Type B pancreatic cell (in vitro differentiated cells): ENCODE data around the gene RBM5. TPM values are rescaled to one million over a fixed set of nuclear protein-coding genes. Genes with fewer than 3 reads are reported as not detected.

ENCODE experiments used
- DNase-seq: peaks from one replicate; pipeline ENCODE4 v3.0.0; 2021; ENCODE audit warnings: mixed read lengths; ENCODE audit not compliant: unreplicated experiment; ENCODE audit errors: extremely low spot score
- H3K27ac Mint-ChIP-seq: 2 replicates; pipeline ENCODE4 v1.8.0; 2021; ENCODE audit warnings: mild to moderate bottlenecking, mixed read lengths
- H3K27me3 Mint-ChIP-seq: 2 replicates; pipeline ENCODE4 v1.8.0; 2021; ENCODE audit warnings: mixed read lengths
- H3K36me3 Mint-ChIP-seq: 2 replicates; pipeline ENCODE4 v1.8.0; 2021; ENCODE audit warnings: mixed read lengths
- H3K4me1 Mint-ChIP-seq: one replicate; pipeline ENCODE4 v1.8.0; 2021; ENCODE audit warnings: mixed read lengths; ENCODE audit not compliant: unreplicated experiment
- H3K4me3 Mint-ChIP-seq: 2 replicates; pipeline ENCODE4 v1.8.0; 2021; ENCODE audit warnings: mild to moderate bottlenecking, mixed read lengths
- H3K9me3 Mint-ChIP-seq: 2 replicates; pipeline ENCODE4 v1.8.0; 2021; ENCODE audit warnings: mixed read lengths
- total RNA-seq: library from RNA; stranded (reverse); gene quantifications from 2 replicates; pipeline ENCODE4 v1.2.1, GENCODE V29; 2021; ENCODE audit warnings: low replicate concordance
- TF ChIP-seq, protein P1 (sequence below): fragments of 200-600 bp; sonication (generic); conservative IDR thresholded peaks from 2 replicates; pipeline ENCODE4 v1.5.0; 2021; ENCODE audit warnings: antibody characterized with exemption, mild to moderate bottlenecking

The RBM5 gene
- total RNA-seq, 1 donor from 2014 or later, result 244 TPM

DNA sequence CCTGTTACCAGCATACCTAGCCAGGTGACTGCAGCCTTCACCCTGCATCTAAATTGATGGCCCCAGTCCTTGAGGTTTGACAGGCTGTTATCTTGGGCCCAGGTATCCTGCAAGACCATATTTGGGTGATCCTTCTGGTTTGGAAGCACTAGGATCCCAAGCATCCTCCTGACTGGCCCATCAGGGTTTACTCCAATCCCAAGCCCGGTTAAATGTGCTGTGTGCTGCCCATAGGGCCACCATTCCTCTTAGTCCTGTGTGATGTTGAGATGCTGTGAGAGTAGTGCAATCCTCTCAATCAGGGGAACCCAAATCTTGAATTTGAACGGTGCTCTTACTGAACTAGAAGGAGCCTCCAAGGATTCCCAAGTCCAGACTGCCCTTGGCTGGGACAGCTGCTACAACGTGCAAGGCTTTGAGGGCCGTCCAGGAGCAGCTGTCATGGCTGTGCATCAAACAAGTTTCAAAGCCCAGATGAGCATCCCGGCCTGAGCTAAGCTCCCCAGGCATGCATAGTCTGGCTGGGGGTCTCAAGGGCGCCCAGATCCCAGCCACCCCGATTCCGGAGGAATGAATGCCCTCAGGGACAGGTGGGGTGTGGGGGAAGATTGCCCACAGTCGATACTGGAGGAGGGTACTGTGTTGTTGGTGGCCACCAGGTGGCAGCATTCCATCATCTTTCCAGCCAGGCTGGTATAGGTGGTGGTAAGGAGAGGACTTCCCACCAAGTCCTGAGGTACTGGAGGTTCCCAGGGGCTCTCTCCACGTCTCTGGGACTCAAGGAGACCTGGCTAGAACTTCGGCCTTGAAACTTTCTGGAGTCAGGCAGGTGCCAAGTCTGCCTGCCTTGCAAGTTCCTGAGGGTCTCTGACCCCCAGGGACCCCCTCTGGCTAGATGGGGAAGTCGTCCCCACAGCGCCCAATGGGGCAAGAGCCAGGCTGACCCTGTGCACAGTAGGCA, 32.6 kb downstream of the RBM5 start:
- H3K27ac Mint-ChIP-seq, result peak overlapping the region; percentile 64
- no peak overlapping the region for H3K4me3 Mint-ChIP-seq

DNA sequence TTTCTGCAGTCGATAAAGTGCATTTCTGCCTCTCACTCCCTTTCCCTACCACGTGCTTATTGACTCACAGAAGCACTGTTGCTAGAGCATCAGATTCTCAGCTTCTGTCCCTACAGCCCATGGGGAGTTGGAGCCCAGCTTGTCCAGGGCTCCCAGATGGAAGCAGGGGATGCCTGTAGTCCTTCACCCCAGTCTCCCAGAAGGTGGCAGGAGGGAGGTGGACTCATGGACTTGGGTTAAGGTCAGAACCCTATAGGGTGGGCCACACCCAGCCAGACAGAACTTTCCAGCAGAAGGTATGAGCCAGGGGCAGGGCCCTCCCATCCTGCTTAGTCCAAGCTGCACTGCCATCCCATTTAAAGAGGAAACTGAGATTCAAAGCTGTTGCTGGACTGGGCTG, 33.4 kb downstream of the RBM5 start:
- Mint-ChIP-seq H3K4me1 (peaks cover 39% of the 10 kb centered on the region), H3K27ac (peak overlapping the region; percentile 64), H3K27me3 (no peaks in the 10 kb centered on the region), H3K4me3 (peak overlapping the region; percentile 47), H3K9me3 (no peaks in the 10 kb centered on the region), H3K36me3 (peaks cover 7% of the 10 kb centered on the region)
- no peak for DNase-seq
- TF ChIP-seq, protein P1, sequence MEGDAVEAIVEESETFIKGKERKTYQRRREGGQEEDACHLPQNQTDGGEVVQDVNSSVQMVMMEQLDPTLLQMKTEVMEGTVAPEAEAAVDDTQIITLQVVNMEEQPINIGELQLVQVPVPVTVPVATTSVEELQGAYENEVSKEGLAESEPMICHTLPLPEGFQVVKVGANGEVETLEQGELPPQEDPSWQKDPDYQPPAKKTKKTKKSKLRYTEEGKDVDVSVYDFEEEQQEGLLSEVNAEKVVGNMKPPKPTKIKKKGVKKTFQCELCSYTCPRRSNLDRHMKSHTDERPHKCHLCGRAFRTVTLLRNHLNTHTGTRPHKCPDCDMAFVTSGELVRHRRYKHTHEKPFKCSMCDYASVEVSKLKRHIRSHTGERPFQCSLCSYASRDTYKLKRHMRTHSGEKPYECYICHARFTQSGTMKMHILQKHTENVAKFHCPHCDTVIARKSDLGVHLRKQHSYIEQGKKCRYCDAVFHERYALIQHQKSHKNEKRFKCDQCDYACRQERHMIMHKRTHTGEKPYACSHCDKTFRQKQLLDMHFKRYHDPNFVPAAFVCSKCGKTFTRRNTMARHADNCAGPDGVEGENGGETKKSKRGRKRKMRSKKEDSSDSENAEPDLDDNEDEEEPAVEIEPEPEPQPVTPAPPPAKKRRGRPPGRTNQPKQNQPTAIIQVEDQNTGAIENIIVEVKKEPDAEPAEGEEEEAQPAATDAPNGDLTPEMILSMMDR, result no peak

More for the DNA sequence above, 32.6 kb downstream of the RBM5 start:
- Mint-ChIP-seq H3K4me1 (peaks cover 38% of the 10 kb centered on the region), H3K9me3 (no peaks in the 10 kb centered on the region), H3K36me3 (peaks cover 12% of the 10 kb centered on the region), H3K27me3 (no peaks in the 10 kb centered on the region)
- peak; percentile 85 for DNase-seq
- TF ChIP-seq, protein P1, result peak; percentile 97

DNA sequence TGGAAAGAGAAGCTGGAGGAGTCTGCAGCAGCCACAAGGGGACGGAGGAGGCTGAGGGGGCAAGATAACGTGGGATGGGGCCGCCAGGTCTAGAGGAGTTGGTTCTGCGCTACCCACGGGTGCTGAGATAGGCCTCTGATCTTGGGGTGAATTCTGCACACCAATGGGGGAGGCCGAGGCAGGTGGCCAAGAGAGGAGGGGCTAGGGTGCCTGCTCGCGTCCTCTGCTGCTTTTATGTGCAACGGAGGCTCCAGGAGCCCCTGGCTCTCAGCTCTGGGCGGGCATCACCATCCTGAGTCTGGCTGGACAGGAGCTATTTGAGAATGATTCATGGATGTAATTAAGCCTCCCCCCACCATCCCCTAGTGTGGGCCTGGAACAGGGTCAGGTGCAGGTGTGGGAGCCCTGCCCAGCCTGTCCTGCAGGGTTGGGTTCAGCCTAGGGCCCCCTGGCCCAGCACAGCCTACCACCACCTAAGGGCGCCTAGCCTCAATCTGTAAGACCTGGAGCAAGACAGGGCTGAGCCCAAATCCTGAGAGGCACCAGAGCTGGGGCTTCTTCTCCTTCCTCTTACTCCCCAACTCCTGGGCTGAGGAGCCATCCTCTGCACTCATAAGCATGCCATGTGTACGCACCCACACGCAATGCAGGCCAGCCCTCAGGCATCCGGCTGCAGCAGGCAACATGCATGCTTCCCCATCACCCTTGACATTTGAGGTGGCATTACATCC, 34.1 kb downstream of the RBM5 start:
- no peak for DNase-seq
- Mint-ChIP-seq H3K36me3 (peaks cover 4% of the 10 kb centered on the region), H3K9me3 (no peaks in the 10 kb centered on the region), H3K4me3 (peak overlapping the region; percentile 63), H3K4me1 (peaks cover 39% of the 10 kb centered on the region), H3K27me3 (no peaks in the 10 kb centered on the region), H3K27ac (peak overlapping the region; percentile 64)
- TF ChIP-seq, protein P1, result no peak

DNA sequence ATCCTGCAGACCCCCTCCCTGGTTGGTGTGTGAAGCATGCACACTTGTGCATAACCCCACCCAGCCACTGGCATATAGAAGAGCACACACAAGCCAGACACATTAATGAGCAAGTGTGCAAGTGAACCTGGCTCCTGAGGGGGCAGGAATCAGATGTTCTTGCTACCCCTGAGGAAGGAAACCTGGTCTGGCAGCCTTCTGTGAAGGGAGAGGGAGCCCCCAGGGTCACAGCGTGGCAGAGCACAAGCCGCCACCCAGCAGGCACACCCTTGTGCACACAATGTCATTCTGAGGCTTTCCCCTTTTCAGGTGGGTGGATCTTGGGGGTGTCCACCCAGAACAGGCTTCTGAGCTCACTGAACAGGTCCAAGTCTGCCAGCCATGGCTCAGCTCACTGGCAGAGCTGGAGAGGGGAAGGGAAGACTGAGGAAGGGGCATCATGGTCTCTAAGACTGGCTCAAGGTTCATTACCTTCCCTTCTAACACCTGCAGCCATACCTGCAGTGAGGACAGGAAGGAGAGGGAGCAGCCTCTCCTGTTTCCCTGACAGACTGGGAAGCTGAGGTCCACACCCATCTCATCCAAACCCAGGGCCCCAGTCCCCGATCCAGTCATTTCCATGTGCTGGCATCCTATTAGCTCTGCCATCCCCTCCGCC, 34.8 kb downstream of the RBM5 start:
- peak overlapping the region; percentile 56 for H3K27ac Mint-ChIP-seq
- peak overlapping the region; percentile 65 for H3K4me3 Mint-ChIP-seq
- TF ChIP-seq, protein P1, result no peak
- DNase-seq, result no peak
- peaks cover under 1% of the 10 kb centered on the region for H3K36me3 Mint-ChIP-seq
- no peaks in the 10 kb centered on the region for H3K27me3 Mint-ChIP-seq
- H3K4me1 Mint-ChIP-seq, result peaks cover 39% of the 10 kb centered on the region
- H3K9me3 Mint-ChIP-seq, result no peaks in the 10 kb centered on the region

DNA sequence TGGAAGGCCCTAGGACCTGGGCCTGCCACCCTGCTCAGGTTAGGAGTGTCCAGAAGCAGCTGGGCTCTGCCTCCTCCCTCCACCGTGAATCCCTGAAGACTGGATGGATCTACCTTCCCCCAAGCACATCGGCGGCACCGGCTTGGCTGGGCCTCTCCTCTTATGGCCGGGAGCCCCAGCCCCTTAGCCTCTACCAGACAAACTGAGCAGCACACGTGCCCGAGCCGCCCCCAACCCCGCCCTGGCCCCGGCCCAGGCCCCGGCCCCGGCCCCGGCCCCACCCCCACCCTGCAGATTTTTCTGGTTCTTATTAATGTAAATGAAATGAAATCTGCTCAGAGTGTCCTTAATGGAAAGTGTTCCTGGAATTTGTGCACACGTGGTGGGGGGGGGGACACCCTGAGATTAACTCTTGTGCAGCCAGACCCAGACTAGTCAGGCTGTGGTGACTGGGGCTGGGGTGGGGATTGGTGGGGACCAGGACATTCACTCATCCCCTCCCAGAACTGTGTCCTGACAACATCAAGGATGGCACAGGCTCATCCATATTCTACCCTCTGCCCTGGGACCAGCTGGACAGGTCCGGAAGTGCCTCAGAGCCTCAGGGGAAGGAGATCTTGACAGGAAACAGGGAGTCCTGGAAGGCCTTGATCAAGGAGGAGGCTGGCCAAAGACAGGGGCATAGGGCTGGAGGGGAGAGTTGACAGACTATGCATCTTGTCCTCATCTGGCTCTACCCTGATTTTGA, 35.5 kb downstream of the RBM5 start:
- peaks cover 39% of the 10 kb centered on the region for H3K4me1 Mint-ChIP-seq
- H3K36me3 Mint-ChIP-seq, result no peaks in the 10 kb centered on the region
- peak overlapping the region; percentile 56 for H3K27ac Mint-ChIP-seq
- TF ChIP-seq, protein P1, result no peak
- H3K9me3 Mint-ChIP-seq, result no peaks in the 10 kb centered on the region
- peak overlapping the region; percentile 65 for H3K4me3 Mint-ChIP-seq
- no peaks in the 10 kb centered on the region for H3K27me3 Mint-ChIP-seq
- DNase-seq, result no peak
